GM21381 (cell line): ENCODE data around the gene ASIC4.

Source experiments
- ATAC-seq: cut with Tn5 transposase; IDR thresholded peaks from one replicate; pipeline ENCODE4 v1.9.1; 2021; ENCODE audit warnings: mild to moderate bottlenecking, moderate library complexity; ENCODE audit not compliant: unreplicated experiment

Gene ASIC4

GRCh38 chr2:219512524-219513216, 1.6 kb upstream of the ASIC4 start:
- ATAC-seq = no peak

- ATAC-seq = no peak
Observed at GRCh38 chr2:219513787-219514186, 495 bp upstream of the ASIC4 start.

GRCh38 chr2:219514836-219515235, 554 bp downstream of the ASIC4 start:
- no peak for ATAC-seq

GRCh38 chr2:219515874-219516629, 1.8 kb downstream of the ASIC4 start:
- ATAC-seq = no peak

GRCh38 chr2:219516888-219517287, 2.6 kb downstream of the ASIC4 start:
- no peak for ATAC-seq

- ATAC-seq = no peak
Observed at GRCh38 chr2:219517954-219518778, 3.9 kb downstream of the ASIC4 start.

GRCh38 chr2:219519526-219519916, 5.2 kb downstream of the ASIC4 start:
- ATAC-seq = no peak

- ATAC-seq = no peak
Observed at GRCh38 chr2:219520079-219520478, 5.8 kb downstream of the ASIC4 start.

GRCh38 chr2:219521066-219521880, 7.0 kb downstream of the ASIC4 start:
- ATAC-seq = no peak

GRCh38 chr2:219522111-219523030, 8.1 kb downstream of the ASIC4 start:
- ATAC-seq = no peak

- ATAC-seq = no peak
Observed at GRCh38 chr2:219523031-219523671, 8.9 kb downstream of the ASIC4 start.

- no peak for ATAC-seq
Observed at GRCh38 chr2:219524817-219525216, 10.5 kb downstream of the ASIC4 start.

- ATAC-seq = no peak
Observed at GRCh38 chr2:219525533-219526232, 11.4 kb downstream of the ASIC4 start.

GRCh38 chr2:219526320-219527075, 12.2 kb downstream of the ASIC4 start:
- ATAC-seq = no peak

GRCh38 chr2:219527076-219527394, 12.8 kb downstream of the ASIC4 start:
- ATAC-seq = no peak

GRCh38 chr2:219527472-219527871, 13.2 kb downstream of the ASIC4 start:
- ATAC-seq = no peak

- ATAC-seq = peak; percentile 92
Observed at GRCh38 chr2:219530048-219530963, 16.0 kb downstream of the ASIC4 start.
